Chondrocyte (in vitro differentiated cells): ENCODE data around the gene ST6GALNAC1. TPM values are rescaled to one million over a fixed set of nuclear protein-coding genes. Genes with fewer than 3 reads are reported as not detected.

Experiments used
- DNase-seq: peaks from one replicate; pipeline ENCODE4 v3.0.0; 2021; ENCODE audit warnings: mixed read lengths, low spot score
- H3K27ac Mint-ChIP-seq: one replicate; pipeline ENCODE4 v1.8.0; 2021; ENCODE audit warnings: mild to moderate bottlenecking, moderate library complexity, mixed read lengths; ENCODE audit not compliant: unreplicated experiment
- H3K27me3 Mint-ChIP-seq: 2 replicates; pipeline ENCODE4 v1.8.0; 2021; ENCODE audit warnings: low read depth, mixed read lengths
- H3K36me3 Mint-ChIP-seq: 2 replicates; pipeline ENCODE4 v1.8.0; 2021; ENCODE audit warnings: low read depth, mixed read lengths
- H3K4me1 Mint-ChIP-seq: 2 replicates; pipeline ENCODE4 v1.8.0; 2021; ENCODE audit warnings: low read depth, mild to moderate bottlenecking, mixed read lengths
- H3K4me3 Mint-ChIP-seq: one replicate; pipeline ENCODE4 v1.8.0; 2021; ENCODE audit warnings: mild to moderate bottlenecking, moderate library complexity, mixed read lengths; ENCODE audit not compliant: unreplicated experiment
- H3K9me3 Mint-ChIP-seq: 2 replicates; pipeline ENCODE4 v1.8.0; 2021; ENCODE audit warnings: low read depth, mixed read lengths
- CTCF ChIP-seq: fragments of 200-600 bp; sonication (generic); IDR thresholded peaks from 2 replicates; pipeline ENCODE4 v1.5.0; 2021; ENCODE audit warnings: antibody characterized with exemption, mild to moderate bottlenecking, moderate library complexity
- total RNA-seq: library from RNA; stranded (reverse); gene quantifications from 3 replicates; pipeline ENCODE4 v1.2.1, GENCODE V29; 2021

ST6GALNAC1 gene
- total RNA-seq, 1 donor from 2014 or later = not detected

- H3K9me3 Mint-ChIP-seq = no peaks in the 10 kb centered on the region
- H3K4me1 Mint-ChIP-seq = peaks cover 21% of the 10 kb centered on the region
- no peak for DNase-seq
- H3K27ac Mint-ChIP-seq = no peak overlapping the region
- no peaks in the 10 kb centered on the region for H3K36me3 Mint-ChIP-seq
- no peak for TF ChIP-seq CTCF
- no peaks in the 10 kb centered on the region for H3K27me3 Mint-ChIP-seq
- no peak overlapping the region for H3K4me3 Mint-ChIP-seq
These were observed 65.2 kb downstream of the ST6GALNAC1 start for GRCh38 chr17:76578376-76578775.

DNA sequence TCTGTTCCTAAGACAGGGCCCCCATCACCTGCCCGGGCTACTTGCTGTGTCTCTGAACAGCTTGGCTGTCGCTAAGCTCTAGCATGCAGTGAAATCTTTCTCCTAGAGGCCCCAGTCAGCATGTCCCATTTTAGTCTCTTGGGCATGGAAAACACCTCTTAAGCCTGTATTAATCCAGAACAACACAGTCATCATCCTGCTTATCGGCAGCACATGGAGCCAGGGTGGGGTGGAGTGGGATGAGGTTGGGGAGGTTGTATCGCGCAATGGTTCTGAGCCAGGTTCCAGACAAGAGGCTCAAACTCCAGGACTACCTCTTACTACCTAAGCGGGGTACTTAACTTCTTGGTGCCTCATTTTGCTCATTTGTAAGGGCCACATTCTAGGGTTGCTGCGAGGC lies 65.7 kb downstream of the ST6GALNAC1 start:
- no peaks in the 10 kb centered on the region for H3K36me3 Mint-ChIP-seq
- DNase-seq = no peak
- no peaks in the 10 kb centered on the region for H3K27me3 Mint-ChIP-seq
- H3K27ac Mint-ChIP-seq = no peak overlapping the region
- no peaks in the 10 kb centered on the region for H3K9me3 Mint-ChIP-seq
- H3K4me1 Mint-ChIP-seq = peaks cover 21% of the 10 kb centered on the region
- H3K4me3 Mint-ChIP-seq = no peak overlapping the region
- TF ChIP-seq CTCF = no peak

DNA sequence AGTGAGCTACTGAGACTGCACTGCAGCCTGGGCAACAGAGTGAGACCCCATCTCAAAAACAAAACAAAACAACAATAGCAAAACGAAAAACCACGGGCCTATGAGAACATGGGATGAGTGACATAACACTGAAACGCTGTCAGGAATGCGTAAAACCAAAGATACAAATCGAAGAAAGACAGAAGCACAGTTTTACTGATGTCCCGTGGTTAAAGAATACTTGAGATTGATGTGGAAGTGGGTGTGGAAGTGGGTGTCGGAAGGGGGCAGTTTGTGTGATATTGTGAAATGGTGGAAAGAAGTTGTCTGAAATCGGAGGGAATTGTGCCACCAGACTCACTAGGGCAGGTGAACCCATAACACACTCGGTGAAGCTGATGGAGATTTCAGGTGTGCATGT lies 67.4 kb downstream of the ST6GALNAC1 start:
- H3K27me3 Mint-ChIP-seq = no peaks in the 10 kb centered on the region
- H3K4me3 Mint-ChIP-seq = no peak overlapping the region
- no peak for TF ChIP-seq CTCF
- H3K4me1 Mint-ChIP-seq = peaks cover 14% of the 10 kb centered on the region
- no peaks in the 10 kb centered on the region for H3K9me3 Mint-ChIP-seq
- no peaks in the 10 kb centered on the region for H3K36me3 Mint-ChIP-seq
- no peak overlapping the region for H3K27ac Mint-ChIP-seq
- DNase-seq = no peak

DNA sequence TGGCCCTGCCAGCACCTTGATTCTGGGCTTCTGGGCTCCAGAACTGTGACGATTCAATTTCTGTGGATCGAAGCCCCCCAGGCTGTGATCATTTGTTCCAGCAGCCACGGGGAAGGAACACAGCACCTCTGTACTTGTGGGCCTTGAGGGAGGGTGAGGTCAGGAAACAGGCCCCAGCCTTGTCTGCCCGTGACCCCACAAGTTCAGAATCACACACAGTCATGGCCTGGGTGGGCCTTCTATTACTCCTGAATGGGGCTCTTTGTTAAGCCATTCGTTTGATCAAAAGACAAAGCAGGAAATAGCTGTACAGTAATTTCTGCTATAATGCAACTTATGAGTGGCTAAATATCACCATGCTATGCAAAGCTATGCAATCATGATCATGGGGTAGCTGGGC lies 68.0 kb downstream of the ST6GALNAC1 start:
- no peak for TF ChIP-seq CTCF
- Mint-ChIP-seq H3K27ac (no peak overlapping the region), H3K9me3 (no peaks in the 10 kb centered on the region), H3K27me3 (no peaks in the 10 kb centered on the region), H3K4me3 (no peak overlapping the region), H3K36me3 (no peaks in the 10 kb centered on the region), H3K4me1 (peaks cover 8% of the 10 kb centered on the region)
- no peak for DNase-seq

Other genes starting within 250 kb of the ST6GALNAC1 start
- gene UBE2O, start 190.6 kb downstream of the ST6GALNAC1 start, total RNA-seq = 20.0 to 22.1 TPM (median 22.0 TPM) in 3 replicates
- gene AANAT, start 176.2 kb downstream of the ST6GALNAC1 start, total RNA-seq = not detected in 3 replicates
- gene RHBDF2, start 142.3 kb downstream of the ST6GALNAC1 start, total RNA-seq = 4.7 to 5.4 TPM (median 4.9 TPM) in 3 replicates
- 0.48 to 5.4 TPM (median 4.6 TPM) in 3 replicates for gene CYGB, start 106.0 kb downstream of the ST6GALNAC1 start, total RNA-seq
- gene PRCD, start 103.7 kb downstream of the ST6GALNAC1 start, total RNA-seq = 0.55 to 1.0 TPM (median 0.92 TPM) in 3 replicates
- 1.5 to 3.0 TPM (median 2.8 TPM) in 3 replicates for gene ST6GALNAC2, start 57.9 kb downstream of the ST6GALNAC1 start, total RNA-seq
- 141 to 200 TPM (median 197 TPM) in 3 replicates for gene MXRA7, start 67.2 kb upstream of the ST6GALNAC1 start, total RNA-seq
- 22.4 to 27.2 TPM (median 25.0 TPM) in 3 replicates for gene JMJD6, start 82.8 kb upstream of the ST6GALNAC1 start, total RNA-seq
- 24.3 to 28.4 TPM (median 27.0 TPM) in 3 replicates for gene METTL23, start 83.1 kb upstream of the ST6GALNAC1 start, total RNA-seq
- gene SRSF2, start 93.6 kb upstream of the ST6GALNAC1 start, total RNA-seq = 94.4 to 183 TPM (median 95.2 TPM) in 3 replicates
- 30.3 to 33.6 TPM (median 31.1 TPM) in 3 replicates for gene MFSD11, start 94.4 kb upstream of the ST6GALNAC1 start, total RNA-seq
- 0.20 to 0.33 TPM (median 0.31 TPM) in 3 replicates for gene MGAT5B, start 224.6 kb upstream of the ST6GALNAC1 start, total RNA-seq